SK-MEL-5 (cell line): ENCODE results near the gene CCDC85C. TPM values are rescaled to one million over a fixed set of nuclear protein-coding genes. Genes with fewer than 3 reads are reported as not detected.

Source experiments
- DNase-seq: peaks from one replicate; pipeline ENCODE4 v3.0.0-alpha.2; 2016; ENCODE audit warnings: low read depth, low spot score
- in situ Hi-C: cut with HindIII; loops from 2 replicates; pipeline ENCODE4 v1.10.0; 2016; ENCODE audit warnings: low sequenced_read_pairs, high pct_unique_total_duplicates, low pct_unique_long_range_greater_than_20kb
- total RNA-seq: library from RNA; depleted of rRNA; stranded (reverse); fragments of >200 nt; shearing (Covaris generic); gene quantifications from 2 replicates; pipeline ENCODE4 v1.2.3, GENCODE V29; 2014

CCDC85C gene
- total RNA-seq, 1 experiment from 2014 or later = 10.8 TPM

DNA sequence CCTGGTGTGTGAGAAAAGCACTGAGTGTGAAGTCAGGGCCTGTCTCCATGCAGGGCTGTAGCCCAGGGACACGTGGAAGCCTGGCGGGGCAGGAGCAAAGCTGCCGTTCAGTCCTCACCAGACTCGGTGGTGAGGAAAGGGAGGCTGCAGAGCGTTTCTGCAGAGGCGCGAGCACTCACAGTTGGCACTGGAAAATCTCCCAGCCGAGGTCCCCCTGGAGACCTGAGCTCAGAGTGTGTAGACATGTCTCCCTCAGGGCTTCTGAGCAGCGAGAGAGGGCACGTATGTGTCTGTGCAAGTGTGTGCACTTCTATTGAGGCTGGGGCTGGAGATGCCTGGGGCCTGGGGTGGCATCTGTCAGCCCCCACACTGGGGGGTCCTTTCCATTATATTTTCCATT lies 29.9 kb upstream of the CCDC85C start:
- in situ Hi-C loops = no loop called here
- no peak for DNase-seq

DNA sequence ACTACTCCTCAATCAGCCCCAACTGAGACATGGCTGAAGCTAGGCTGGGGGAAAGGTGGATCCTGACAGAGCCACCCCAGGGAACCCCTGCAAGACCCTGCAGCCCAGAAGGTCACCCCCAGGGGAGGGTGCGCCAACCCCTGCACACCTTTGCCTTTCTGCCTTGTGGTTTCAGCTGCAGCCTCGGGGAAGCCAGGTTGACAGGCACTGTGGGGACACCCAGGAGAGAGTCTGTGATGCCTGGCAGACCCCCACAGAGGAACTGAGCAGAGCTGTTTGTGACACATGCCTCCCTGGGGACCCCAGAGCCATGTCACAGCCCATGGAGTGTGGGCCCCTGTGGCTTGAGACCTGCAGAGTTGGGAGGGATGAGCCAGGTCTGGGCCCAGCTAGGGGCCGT lies 29.1 kb upstream of the CCDC85C start:
- in situ Hi-C loops = no loop called here

DNA sequence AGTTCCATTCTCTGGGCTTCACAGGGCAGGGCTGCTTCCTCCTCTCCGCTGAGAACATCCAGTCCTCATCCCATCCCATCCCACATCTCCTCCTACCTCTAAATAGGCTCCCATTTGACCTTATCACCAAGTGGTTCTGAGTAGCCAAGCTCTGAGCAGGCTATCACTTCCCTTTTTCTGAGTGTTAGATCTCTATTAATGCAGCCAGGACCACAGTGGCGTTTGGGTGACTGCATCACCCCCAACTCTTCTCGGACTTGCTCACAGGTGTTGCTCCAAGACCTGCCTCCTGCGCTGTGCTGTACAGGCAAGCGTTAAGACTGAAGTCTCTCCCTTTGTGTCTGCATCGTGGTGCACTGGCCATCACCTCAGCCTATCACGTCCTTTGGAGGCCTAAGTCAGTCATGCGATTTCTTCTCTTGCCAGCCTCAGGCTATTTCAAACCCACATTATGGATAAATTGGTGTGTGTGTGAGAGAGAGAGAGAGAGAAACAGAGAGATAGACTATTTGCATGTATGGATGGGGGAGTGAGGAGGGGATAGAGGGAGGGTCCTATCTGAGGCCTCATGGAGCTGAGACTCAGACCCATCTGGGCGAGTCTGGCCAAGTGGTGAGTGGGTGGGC lies 28.5 kb upstream of the CCDC85C start:
- in situ Hi-C loops = no loop called here
- DNase-seq = peak; percentile 21

More for the DNA sequence above, 29.1 kb upstream of the CCDC85C start:
- no peak for DNase-seq

DNA sequence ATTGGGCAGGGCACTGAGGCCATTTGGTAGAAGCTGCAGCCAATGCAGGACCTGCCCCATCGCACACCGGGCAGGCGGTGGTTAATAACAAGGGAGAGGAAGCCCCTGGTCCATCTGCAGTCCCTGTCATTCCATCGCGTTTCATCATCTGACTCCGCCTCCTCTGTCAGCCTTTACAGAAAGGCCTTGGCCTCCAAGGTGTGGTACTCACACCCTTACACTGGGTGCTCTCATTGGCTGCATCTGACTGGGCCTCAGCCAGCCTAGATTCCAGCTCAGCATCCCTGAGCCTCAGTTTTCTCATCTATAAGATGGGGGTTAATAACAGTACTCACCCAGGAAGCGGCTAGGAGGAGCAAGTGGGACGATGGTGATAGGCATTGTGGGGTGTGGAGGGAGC lies 26.2 kb upstream of the CCDC85C start:
- in situ Hi-C loops = no loop called here
- DNase-seq = no peak

DNA sequence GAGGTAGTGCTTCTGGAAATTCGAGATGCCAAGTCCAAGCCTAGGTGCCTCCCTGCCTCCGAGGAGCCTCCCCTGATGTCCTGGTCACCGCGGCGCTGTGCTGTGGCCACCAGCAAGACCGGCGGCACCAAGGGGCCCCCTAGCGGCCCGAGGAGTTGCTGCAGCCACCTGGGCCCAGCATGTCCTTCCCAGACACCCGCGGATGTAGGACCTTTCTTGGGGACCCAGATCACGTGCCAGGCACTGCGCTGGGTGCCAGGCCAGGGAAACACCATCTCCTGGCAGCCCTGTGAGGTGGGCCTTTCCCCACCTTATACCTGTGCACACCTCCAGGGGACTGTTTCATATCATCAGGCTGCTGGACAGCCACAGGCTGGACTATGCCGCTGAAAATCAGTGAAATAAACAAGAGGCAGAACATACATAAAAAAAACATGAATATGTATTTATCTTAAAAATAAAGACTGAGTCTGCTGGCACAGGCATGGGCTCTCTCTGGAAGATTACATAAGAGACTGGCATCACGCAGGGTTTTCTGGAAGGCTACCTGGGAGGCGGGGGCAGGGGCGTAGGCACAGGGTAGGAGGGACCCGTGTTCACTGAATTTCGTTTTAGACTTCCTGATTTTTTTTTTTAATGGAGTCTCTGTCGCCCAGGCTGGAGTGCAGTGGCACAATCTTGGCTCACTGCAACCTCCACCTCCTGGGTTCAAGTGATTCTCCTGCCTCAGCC lies 25.0 kb upstream of the CCDC85C start:
- in situ Hi-C loops = no loop called here
- peak; percentile 70 for DNase-seq

DNA sequence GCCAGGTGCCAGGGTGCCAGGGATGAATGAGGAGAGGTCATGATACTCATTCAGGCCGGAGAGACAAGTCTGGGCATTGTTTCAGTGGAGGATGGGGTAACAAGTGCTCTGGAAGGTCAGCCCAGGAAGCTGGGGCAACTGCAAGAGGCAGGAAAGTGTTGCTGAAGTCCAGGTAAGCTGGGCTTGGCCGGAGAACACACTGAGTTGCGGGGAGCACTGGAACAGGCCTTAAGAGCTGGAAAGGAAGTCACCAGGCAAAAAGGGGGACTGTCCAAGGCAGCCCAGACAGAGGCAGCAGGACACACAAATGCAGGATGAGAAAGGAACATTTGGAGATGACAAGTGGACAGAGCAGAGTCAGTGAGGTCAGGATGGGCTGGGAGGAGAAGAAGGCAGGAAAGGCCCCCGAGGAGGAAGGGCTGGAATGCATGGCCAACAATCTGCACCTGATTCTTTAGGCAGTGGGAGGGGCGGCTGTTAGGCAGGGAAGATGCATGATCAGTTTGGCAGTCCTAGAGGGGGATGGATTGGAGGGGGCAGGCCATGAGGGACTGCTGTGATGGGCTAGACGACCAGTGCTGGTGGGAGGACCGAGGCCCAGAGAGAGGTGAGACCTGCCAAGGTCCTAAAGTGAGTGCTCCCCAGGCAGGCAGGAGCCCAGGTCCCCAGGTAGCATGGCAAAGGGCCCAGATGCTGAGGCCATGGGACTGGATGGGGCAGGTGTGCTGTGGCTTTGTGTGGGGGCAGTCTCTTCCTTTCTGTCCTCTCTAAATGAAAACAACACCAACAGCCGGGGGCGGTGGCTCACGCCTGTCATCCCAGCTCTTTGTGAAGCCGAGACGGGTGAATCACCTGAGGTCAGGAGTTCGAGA lies 23.7 kb upstream of the CCDC85C start:
- no peak for DNase-seq
- in situ Hi-C loops = no loop called here

DNA sequence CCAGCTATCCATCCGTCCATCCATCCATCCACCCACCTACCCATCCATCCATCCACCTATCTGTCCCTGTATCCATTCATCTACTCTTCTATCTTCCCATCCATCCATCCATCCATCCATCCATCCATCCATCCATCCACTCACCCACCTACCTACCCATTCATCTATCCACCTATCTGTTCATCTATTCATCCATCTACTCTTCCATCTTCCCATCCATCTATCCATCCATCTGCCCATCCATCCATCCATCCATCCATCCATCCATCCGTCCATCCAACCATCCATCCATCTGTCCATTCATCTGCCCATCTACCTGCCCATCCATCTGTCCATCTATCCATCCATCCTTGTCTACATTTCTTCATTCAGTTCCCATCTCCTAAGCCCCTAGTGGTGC lies 23.1 kb upstream of the CCDC85C start:
- in situ Hi-C loops = no loop called here
- no peak for DNase-seq

DNA sequence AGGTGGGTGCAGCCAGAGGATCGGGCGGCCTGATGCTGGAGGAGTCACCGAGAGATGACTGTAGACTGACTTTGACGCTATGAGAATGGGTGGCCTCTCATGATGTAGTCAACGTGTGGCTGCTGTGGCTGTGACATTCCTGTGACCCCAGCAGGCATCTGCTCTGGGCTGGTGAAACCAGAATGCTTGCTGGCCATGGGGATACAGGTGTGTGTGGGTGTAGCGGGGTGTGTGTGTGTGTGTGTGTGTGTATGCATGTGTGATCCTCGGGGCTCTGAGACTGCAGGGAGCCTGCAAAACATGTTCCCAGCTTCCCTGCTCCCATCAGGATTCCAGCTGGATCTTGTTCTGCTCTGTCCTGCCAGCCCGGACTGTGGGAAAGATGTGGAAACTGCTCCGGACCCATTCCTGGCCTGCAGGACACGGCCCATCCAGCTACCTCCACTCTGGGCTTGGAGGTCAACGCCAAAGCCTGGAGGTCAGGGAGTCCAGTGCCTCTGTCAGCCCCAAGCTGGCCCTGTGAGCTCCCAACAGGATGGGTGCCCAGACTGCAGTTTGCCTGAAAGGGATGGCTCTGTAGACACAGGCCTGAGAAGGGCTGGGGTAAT lies 22.1 kb upstream of the CCDC85C start:
- in situ Hi-C loops = no loop called here
- no peak for DNase-seq

DNA sequence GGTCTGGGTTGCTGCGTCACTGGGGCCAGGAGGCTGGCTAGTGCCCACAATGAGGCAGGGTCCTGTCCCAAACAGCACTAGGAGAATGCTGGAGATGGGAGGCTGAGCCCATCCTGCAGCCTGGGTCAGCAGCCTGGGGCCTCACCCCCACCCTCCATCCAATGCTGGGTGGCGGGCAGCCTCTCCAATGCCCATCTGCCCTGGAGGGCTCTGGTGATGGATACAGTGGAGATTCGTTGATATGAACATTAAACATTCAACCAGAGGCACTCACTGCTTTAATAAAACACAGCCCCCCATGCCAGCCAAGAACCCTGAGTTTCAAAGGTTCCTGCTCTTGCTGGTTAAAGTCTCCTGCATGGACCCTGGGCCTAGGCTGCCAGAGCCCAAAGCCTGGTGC lies 21.5 kb upstream of the CCDC85C start:
- DNase-seq = no peak
- in situ Hi-C loops = no loop called here

DNA sequence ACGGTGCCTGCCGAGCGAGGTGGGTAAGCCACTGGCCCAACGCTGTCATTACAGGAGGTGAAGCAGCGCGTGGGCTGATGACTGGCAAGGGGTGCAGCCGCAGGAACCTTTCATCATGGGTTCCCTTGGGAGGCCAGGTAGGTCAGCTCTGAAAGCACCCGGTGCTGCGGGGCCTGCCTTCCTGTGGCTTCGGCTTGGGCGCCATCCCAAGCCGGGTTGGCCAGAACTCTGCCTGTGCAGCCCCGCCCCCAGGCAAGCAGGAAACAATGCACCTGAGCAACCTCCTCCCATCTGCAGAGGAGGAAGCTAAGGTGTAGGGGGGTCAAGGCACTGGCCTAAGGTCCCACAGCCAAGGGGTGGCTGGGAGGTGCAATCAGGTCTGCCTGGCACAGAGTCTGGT lies 21.0 kb upstream of the CCDC85C start:
- no peak for DNase-seq
- in situ Hi-C loops = no loop called here

DNA sequence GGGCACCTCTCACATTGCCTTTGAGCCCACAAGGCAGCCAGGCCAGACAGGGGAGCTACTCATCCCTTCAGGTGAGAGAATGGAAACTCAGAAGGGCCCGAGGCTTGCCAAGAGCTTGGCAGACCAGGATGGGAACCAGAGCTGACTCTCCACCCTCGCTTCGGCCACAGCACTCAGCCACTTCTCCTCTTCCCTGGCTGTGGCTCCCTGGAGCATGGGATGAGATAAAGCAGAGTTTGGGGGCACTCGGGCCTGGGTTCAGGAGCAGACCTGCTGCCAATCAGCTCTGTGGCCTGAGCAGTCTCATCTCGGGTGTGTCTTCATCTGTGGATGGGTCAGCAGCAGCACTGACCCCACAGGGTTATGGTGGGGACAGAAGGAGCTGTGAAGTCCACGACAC lies 20.0 kb upstream of the CCDC85C start:
- in situ Hi-C loops = no loop called here
- DNase-seq = no peak

DNA sequence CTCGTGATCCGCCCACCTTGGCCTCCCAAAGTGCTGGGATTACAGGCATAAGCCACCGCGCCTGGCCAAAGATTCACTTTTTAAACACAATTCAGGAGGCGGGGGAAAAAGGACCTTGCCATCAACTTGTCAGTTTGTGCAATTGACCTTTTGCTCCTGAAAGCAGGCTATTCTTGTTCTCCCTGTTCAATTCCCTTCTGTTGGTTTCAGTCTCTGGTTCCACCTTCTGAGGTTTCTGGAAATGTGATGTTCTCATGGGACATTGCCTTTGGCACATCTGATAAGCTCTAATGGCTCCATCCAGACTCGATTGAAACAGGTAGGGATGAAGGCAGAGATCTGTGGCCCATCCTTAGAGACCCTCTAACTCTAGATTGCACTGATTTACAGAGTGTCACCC lies 17.9 kb upstream of the CCDC85C start:
- DNase-seq = no peak

DNA sequence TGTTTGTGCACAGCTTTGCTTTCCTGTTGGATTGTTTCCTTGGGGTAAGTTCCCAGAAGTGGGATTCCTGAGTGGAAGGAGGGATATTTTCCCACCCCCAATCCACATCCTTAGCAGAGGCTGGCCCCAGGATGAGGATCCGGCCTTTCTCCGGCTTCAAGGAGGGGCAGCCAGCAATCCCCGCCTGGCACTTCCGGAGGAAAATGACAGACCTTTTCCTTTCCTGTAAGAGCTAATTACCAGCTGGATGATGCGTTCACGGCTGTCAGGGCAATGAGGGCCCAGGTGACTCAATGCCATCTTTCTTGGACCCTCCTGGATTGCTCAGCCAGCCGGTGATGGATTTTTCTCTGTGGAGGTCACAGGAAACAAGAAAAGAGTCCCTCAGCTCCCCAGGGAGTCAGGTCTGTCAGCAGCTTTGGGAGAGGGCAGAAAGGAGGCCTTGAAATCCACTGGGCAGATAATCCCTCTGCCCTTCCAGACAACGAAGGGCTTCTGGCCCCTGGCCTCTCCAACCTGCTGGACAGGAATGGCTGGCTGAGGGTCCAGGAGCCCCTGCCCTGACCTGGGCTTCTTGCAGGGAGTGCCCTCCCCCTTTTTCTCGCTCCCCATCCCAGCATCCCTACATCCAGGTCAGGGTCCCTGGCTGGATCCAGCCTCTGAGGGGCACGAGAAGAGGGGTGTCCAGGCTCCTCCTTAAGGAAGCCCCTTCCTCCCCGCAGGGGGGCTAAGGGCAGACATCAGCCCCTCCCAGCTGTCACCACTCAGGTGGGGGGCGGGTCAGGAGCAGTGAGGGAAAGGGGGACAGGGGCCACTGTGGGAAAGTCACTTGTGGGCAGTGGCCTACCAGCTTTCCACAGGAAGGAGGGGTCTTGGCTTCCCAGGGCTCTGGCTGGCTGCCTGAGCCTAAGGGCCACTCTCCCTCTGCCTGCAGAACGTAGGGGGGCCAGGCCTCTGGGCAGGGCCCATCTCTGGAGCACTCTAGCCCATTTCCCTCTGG lies 16.1 kb upstream of the CCDC85C start:
- no peak for DNase-seq
- in situ Hi-C loops = no loop called here

More for the DNA sequence above, 17.9 kb upstream of the CCDC85C start:
- in situ Hi-C loops = no loop called here

DNA sequence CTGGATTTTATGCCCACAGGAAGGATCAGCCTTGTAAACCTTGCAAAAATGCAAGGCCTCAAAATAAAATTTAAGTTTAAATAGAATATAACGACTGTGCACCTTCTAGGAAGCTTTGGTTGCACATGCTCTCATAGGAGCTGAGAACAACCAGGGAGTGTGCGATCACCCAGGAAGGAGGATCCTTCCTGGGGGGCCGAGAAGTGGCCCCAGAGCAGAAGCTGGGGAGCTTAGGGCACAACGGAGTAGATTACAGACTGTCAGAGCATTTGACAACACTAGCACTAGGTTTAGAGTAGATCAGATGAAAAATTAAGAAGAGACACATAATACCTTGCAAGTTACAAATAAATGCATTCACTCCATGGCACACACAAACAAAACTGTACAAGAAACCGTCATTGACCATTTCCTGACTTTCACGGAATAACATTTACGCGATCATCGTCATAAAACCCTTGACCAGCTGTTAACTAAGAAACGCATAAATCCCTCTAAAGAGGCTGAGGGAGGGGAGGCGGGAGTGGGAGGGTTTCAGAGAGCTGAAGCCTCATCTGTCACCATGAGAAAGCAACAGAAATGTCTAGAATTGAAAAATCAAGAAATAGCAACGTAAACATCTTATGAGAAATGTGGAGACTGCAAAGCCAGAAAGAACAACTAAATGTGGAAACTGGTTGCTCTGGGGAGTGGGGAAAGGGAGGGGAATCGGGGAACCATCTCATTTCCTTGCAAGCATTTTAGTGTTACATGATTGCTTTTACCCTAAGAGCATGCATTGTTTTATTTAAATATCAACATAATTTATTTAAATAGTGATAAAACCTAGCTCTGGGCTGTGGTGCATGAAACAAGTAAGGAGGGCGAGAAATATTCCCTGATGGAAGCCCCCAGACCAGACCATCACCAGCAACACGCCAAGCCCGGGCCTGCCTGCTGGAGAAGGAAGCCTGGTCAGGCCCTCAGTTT lies 13.1 kb upstream of the CCDC85C start:
- in situ Hi-C loops = no loop called here
- DNase-seq = no peak

DNA sequence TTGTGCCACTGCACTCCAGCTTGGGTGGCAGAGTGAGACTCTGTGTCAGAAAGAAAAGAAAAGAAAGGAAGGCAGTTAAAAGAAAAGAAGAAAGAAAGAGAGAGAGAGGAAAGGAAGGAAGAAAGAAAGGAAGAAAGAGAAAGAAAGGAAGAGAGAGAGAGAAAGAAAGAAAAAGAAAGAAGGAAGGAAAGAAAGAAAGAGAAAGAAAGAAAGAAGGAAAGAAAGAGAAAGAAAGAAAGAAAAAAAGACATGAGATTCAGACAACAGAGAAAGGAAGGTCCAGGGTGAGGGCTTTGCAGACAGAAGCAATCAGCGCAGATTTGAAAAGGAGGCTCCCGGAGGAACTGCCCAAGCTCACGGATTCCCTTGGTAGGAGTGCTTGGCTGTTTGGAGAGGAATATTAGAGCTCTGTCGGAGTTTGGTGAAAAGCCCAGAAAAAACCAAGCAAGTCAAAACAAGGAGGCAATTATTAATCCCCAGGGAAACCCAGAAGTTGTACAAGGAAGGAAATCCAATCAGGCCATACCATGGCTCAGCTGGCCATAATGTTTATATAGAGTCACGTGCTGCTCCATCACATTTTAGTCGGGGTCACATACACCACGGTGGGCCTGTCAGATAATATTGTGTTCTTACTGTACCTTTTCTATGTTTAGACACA lies 11.6 kb upstream of the CCDC85C start:
- in situ Hi-C loops = no loop called here

More for the DNA sequence above, 11.6 kb upstream of the CCDC85C start:
- no peak for DNase-seq
